ENCODE measurements around the gene ZNF169.

GRCh38 chr9:94228616-94229015 lies 30.5 kb upstream of the ZNF169 start:
- TF ChIP-seq EP300 (IDR thresholded peaks at IDR 0.05) = no peak
- TF ChIP-seq, protein P1, sequence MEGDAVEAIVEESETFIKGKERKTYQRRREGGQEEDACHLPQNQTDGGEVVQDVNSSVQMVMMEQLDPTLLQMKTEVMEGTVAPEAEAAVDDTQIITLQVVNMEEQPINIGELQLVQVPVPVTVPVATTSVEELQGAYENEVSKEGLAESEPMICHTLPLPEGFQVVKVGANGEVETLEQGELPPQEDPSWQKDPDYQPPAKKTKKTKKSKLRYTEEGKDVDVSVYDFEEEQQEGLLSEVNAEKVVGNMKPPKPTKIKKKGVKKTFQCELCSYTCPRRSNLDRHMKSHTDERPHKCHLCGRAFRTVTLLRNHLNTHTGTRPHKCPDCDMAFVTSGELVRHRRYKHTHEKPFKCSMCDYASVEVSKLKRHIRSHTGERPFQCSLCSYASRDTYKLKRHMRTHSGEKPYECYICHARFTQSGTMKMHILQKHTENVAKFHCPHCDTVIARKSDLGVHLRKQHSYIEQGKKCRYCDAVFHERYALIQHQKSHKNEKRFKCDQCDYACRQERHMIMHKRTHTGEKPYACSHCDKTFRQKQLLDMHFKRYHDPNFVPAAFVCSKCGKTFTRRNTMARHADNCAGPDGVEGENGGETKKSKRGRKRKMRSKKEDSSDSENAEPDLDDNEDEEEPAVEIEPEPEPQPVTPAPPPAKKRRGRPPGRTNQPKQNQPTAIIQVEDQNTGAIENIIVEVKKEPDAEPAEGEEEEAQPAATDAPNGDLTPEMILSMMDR (IDR thresholded peaks at IDR 0.05) = no peak

All from gastroesophageal sphincter (tissue), 3 donors.